Sigmoid colon (tissue), 7 donors: ENCODE data around the gene NAA30. TPM values are rescaled to one million over a fixed set of nuclear protein-coding genes. Genes with fewer than 3 reads are reported as not detected.
"Not testable (repeated sequence)": the region's sequence is repeated elsewhere in the genome, so short reads cannot be mapped to it uniquely, and the experiment has no call there.

Experiments used
- DNase-seq: peaks from one replicate; pipeline ENCODE4 v3.0.0-alpha.2; 2019
- H3K27ac ChIP-seq, 4 donors: fragments of 200-600 bp; sonication (generic); one replicate each; pipeline ENCODE4 v1.5.1; 2016 to 2019; ENCODE audit warnings: mild to moderate bottlenecking in 1 of 4
- H3K27me3 ChIP-seq, 3 donors: fragments of 200-600 bp; sonication (generic); one replicate each; pipeline ENCODE4 v1.5.1; 2019; ENCODE audit warnings: mild to moderate bottlenecking in 1 of 3
- H3K36me3 ChIP-seq, 4 donors: fragments of 200-600 bp; sonication (generic); one replicate each; pipeline ENCODE4 v1.5.1; 2016 to 2019
- H3K4me1 ChIP-seq, 4 donors: fragments of 200-600 bp; sonication (generic); one replicate each; pipeline ENCODE4 v1.5.1; 2017 to 2019
- H3K4me3 ChIP-seq, 4 donors: fragments of 200-600 bp; sonication (generic); one replicate each; pipeline ENCODE4 v1.5.1; 2017 to 2019; ENCODE audit warnings: mild to moderate bottlenecking in 2 of 4, moderate library complexity in 1 of 4
- H3K9me3 ChIP-seq, 4 donors: fragments of 200-600 bp in 3 of 4; sonication (generic) in 3 of 4; one replicate each; pipeline versions ENCODE4 v1.5.1 to v1.6.1; 2013 to 2019
- EP300 ChIP-seq, 4 donors: sonication (generic); formaldehyde crosslinking; IDR thresholded peaks; one replicate each; pipeline ENCODE4 v1.6.1; 2017; ENCODE audit warnings: antibody characterized with exemption in 4 of 4
- POLR2A ChIP-seq, 2 donors: fragments of 450-650 bp; IDR thresholded peaks; one replicate each; pipeline ENCODE4 v1.6.1; 2016; ENCODE audit warnings: antibody characterized with exemption in 2 of 2, mild to moderate bottlenecking in 2 of 2, moderate library complexity in 2 of 2
- POLR2AphosphoS5 ChIP-seq, 4 donors: sonication (generic); formaldehyde crosslinking; IDR thresholded peaks; one replicate each; pipeline ENCODE4 v1.6.1; 2017; ENCODE audit warnings: antibody characterized with exemption in 4 of 4
- WGBS, 2 donors: extraction: QIAGEN DNeasy Blood & Tissue Kit; methylation state at CpG; one replicate each; pipeline ENCODE4 v1.1.7; 2013; 5-methylcytosine and 5-hydroxymethylcytosine counted together
- intact Hi-C: fragments of 100-400 bp; cut with DNase I; formaldehyde crosslinking; loops from one replicate; pipeline ENCODE4 v1.15.1; 2023
- polyA plus RNA-seq, 3 donors: library from polyadenylated mRNA; stranded (reverse); fragments of 200-250 nt; gene quantifications; one replicate each; pipeline ENCODE4 v1.2.3, GENCODE V29; 2013
- total RNA-seq, 4 donors: library from RNA; depleted of rRNA; stranded (reverse); fragments of >200 nt; gene quantifications; one replicate each; pipeline ENCODE4 v1.1.0, GENCODE V29; 2016
- TF ChIP-seq, protein P1 (sequence below), 4 experiments: fragments of 450-650 bp in 3 of 4; fragments of 200-600 bp in 1 of 4; IDR thresholded peaks; one replicate each; pipeline ENCODE4 v1.5.1; 2016 to 2019; ENCODE audit warnings: antibody characterized with exemption in 4 of 4, mild to moderate bottlenecking in 3 of 4, moderate library complexity in 2 of 4
- donor health status: healthy with polysubstance abuse.
- donor health status: Bipolar disorder and iron deficiency.
- donor health status: healthy.

The NAA30 gene
- total and polyA plus RNA-seq, 7 donors, result 4.8 to 21.7 (median 19.6) TPM

- no peak for DNase-seq
- 43 to 57% methylated on average over 9 of the region's 9 CpGs for WGBS, 2 donors
Observed at GRCh38 chr14:57352396-57353170, 37.8 kb upstream of the NAA30 start.

DNA sequence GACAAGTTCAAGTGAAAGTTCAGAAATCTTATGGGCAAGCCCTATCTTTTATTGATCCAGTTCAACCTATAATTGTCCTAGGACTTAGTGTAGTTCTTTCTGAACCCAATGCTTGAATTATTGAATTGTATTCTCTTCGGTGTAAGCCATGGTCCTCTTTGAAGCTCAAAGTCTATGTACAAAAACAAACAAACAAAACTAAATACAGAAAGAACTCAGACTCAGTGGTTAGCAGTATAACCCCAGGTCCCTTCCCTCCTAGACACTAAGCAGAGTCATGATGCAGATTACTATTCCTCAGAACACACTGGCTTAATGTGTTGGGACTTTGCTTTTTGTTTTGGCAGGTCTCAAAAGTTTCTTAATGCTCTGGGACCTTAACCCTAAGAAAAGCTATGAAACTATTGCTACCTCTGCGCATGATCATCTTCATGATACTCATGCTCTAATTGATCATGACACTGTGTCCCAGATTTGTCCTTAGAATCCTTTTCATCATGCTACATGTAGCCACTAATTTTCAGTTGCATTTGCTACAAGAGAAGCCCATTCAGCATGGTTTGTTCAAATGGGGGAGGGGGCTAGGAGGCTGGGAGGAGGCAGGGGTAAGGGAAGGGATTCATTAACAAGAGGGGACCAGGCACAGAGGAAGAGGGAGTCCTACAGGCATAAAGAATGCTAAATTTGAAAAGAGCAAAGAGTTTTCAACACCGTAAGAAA, 35.1 kb upstream of the NAA30 start:
- no peak overlapping the region for H3K27ac ChIP-seq
- H3K4me1 ChIP-seq, result no peaks in the 10 kb centered on the region
- intact Hi-C loops, result no loop called here
- WGBS, 2 donors, result 55 to 60% methylated on average over 3 of the region's 3 CpGs
- no peaks in the 10 kb centered on the region for H3K27me3 ChIP-seq
- no peak overlapping the region for H3K4me3 ChIP-seq
- no peaks in the 10 kb centered on the region for H3K36me3 ChIP-seq
- DNase-seq, result no peak
- H3K9me3 ChIP-seq, result no peaks in the 10 kb centered on the region
- no peak for TF ChIP-seq POLR2AphosphoS5 (IDR thresholded peaks at IDR 0.05)

More at GRCh38 chr14:57352396-57353170, 37.8 kb upstream of the NAA30 start:
- intact Hi-C loops, result no loop called here
- no peaks in the 10 kb centered on the region for H3K4me1 ChIP-seq
- H3K27me3 ChIP-seq, result no peaks in the 10 kb centered on the region
- TF ChIP-seq EP300 (IDR thresholded peaks at IDR 0.05) (no peak), POLR2AphosphoS5 (IDR thresholded peaks at IDR 0.05) (no peak), POLR2A (IDR thresholded peaks at IDR 0.05) (no peak)
- TF ChIP-seq, protein P1, sequence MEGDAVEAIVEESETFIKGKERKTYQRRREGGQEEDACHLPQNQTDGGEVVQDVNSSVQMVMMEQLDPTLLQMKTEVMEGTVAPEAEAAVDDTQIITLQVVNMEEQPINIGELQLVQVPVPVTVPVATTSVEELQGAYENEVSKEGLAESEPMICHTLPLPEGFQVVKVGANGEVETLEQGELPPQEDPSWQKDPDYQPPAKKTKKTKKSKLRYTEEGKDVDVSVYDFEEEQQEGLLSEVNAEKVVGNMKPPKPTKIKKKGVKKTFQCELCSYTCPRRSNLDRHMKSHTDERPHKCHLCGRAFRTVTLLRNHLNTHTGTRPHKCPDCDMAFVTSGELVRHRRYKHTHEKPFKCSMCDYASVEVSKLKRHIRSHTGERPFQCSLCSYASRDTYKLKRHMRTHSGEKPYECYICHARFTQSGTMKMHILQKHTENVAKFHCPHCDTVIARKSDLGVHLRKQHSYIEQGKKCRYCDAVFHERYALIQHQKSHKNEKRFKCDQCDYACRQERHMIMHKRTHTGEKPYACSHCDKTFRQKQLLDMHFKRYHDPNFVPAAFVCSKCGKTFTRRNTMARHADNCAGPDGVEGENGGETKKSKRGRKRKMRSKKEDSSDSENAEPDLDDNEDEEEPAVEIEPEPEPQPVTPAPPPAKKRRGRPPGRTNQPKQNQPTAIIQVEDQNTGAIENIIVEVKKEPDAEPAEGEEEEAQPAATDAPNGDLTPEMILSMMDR (IDR thresholded peaks at IDR 0.05), result no peak
- no peak overlapping the region for H3K27ac ChIP-seq
- no peaks in the 10 kb centered on the region for H3K36me3 ChIP-seq
- no peaks in the 10 kb centered on the region for H3K9me3 ChIP-seq
- H3K4me3 ChIP-seq, result no peak overlapping the region

GRCh38 chr14:57362361-57362760, 28.0 kb upstream of the NAA30 start:
- Histone ChIP-seq H3K4me3 (no peak overlapping the region), H3K36me3 (no peaks in the 10 kb centered on the region), H3K27me3 (peaks cover 0 to 2% (median 0%) of the 10 kb centered on the region in 3 donors), H3K9me3 (no peaks in the 10 kb centered on the region), H3K27ac (no peak overlapping the region), H3K4me1 (no peaks in the 10 kb centered on the region)
- no peak for DNase-seq
- TF ChIP-seq, protein P1 (IDR thresholded peaks at IDR 0.05), result no peak
- no peak for TF ChIP-seq POLR2A (IDR thresholded peaks at IDR 0.05)
- no peak for TF ChIP-seq POLR2AphosphoS5 (IDR thresholded peaks at IDR 0.05)
- TF ChIP-seq EP300 (IDR thresholded peaks at IDR 0.05), result no peak
- intact Hi-C loops, result no loop called here

DNA sequence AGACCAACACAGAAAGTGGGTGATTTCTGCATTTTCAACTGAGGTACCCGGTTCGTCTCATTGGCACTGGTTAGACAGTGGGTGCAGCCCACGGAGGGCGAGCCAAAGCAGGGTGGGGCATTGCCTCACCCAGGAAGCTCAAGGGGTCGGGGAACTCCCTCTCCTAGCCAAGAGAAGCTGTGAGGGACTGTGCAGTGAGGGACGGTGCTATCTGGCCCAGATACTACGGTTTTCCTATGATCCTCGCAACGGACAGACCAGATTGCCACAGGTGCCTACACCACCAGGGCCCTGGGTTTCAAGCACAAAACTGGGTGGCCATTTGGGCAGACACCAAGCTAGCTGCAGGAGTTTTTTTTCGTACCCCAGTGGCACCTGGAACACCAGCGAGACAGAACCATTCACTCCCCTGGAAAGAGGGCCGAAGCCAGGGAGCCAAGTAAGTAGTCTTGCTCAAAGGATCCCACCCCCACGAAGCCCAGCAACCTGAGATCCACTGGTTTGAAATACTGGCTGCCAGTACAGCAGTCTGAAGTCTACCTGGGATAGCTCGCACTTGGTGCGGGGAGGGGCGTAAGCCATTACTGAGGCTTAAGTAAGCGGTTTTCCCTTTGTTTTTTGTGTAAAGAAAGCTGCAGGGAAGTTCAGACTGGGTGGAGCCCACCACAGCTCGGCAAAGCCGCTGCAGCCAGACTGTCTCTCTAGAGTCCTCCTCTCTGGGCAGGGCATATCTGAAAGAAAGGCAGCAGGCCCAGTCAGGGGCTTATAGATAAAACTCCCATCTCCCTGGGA, 25.5 kb upstream of the NAA30 start:
- WGBS, 2 donors, result 62 to 72% methylated on average over 19 of the region's 19 CpGs
- no peak overlapping the region for H3K27ac ChIP-seq
- no peaks in the 10 kb centered on the region for H3K4me1 ChIP-seq
- peaks cover 0 to 2% (median 0%) of the 10 kb centered on the region in 3 donors for H3K27me3 ChIP-seq
- TF ChIP-seq, protein P1 (IDR thresholded peaks at IDR 0.05), result no peak
- TF ChIP-seq POLR2AphosphoS5 (IDR thresholded peaks at IDR 0.05) (no peak), POLR2A (IDR thresholded peaks at IDR 0.05) (no peak), EP300 (IDR thresholded peaks at IDR 0.05) (no peak)
- no peak overlapping the region for H3K4me3 ChIP-seq
- intact Hi-C loops, result no loop called here
- no peak for DNase-seq
- no peaks in the 10 kb centered on the region for H3K36me3 ChIP-seq
- peaks cover 0 to 2% (median 0%) of the 10 kb centered on the region in 4 donors for H3K9me3 ChIP-seq

DNA sequence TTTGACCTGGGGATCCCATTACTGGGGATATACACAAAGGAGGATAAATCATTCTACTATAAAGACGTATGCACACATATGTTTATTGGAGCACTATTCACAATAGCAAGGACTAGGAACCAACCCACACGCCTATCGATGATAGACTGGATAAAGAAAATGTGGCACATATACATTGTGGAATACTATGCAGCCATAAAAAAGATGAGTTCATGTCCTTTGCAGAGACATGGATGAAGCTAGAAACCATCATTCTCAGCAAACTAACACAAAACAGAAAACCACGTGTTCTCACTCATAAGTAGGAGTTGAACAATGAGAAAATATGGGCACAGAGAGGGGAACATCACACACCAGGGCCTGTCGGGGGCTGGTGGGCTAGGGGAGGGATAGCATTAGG, 20.2 kb upstream of the NAA30 start:
- H3K4me1 ChIP-seq, DNase-seq, H3K4me3 ChIP-seq, intact Hi-C loops, H3K9me3 ChIP-seq, H3K27ac ChIP-seq, H3K36me3 ChIP-seq, H3K27me3 ChIP-seq: not testable (repeated sequence)
- WGBS, 2 donors, result 95 to 96% methylated on average over 5 of the region's 5 CpGs
